Liver (tissue), 9 donors: Measurements from ENCODE around the gene PCDH10. TPM values are rescaled to one million over a fixed set of nuclear protein-coding genes. Genes with fewer than 3 reads are reported as not detected.

ENCODE experiments used
- DNase-seq: peaks from one replicate; pipeline ENCODE4 v3.0.0-alpha.2; 2017; ENCODE audit warnings: low spot score
- H3K27ac ChIP-seq, 2 donors: one replicate each; pipeline ENCODE4 v1.7.0; 2013; ENCODE audit warnings: inconsistent platforms in 2 of 2, low read length in 2 of 2, control low read depth in 1 of 2, low read depth in 1 of 2, mild to moderate bottlenecking in 1 of 2
- H3K27me3 ChIP-seq, 4 donors: one replicate each; pipeline versions ENCODE4 v1.6.1 to v1.7.0; 2013; ENCODE audit warnings: low read length in 3 of 4, inconsistent platforms in 1 of 4, mild to moderate bottlenecking in 1 of 4, moderate library complexity in 1 of 4; ENCODE audit not compliant: control insufficient read depth in 4 of 4, insufficient read depth in 4 of 4
- H3K36me3 ChIP-seq, 4 donors: one replicate each; pipeline versions ENCODE4 v1.6.1 to v1.7.0; 2013; ENCODE audit warnings: low read length in 3 of 4, mild to moderate bottlenecking in 3 of 4, low read depth in 1 of 4, moderate library complexity in 1 of 4; ENCODE audit not compliant: control insufficient read depth in 4 of 4, insufficient read depth in 3 of 4
- H3K4me1 ChIP-seq, 4 donors: one replicate each; pipeline versions ENCODE4 v1.6.1 to v1.7.0; 2013; ENCODE audit warnings: low read length in 3 of 4, mild to moderate bottlenecking in 3 of 4, moderate library complexity in 1 of 4; ENCODE audit not compliant: control insufficient read depth in 4 of 4, insufficient read depth in 4 of 4
- H3K4me3 ChIP-seq, 3 donors: one replicate each; pipeline versions ENCODE4 v1.6.1 to v1.7.0; 2013; ENCODE audit warnings: low read length in 3 of 3, control low read depth in 1 of 3, low read depth in 1 of 3, mild to moderate bottlenecking in 1 of 3
- H3K9ac ChIP-seq, 2 donors: one replicate each; pipeline ENCODE4 v1.7.0; 2013; ENCODE audit warnings: low read length in 2 of 2, mild to moderate bottlenecking in 2 of 2, moderate library complexity in 2 of 2, control low read depth in 1 of 2, low read depth in 1 of 2
- H3K9me3 ChIP-seq, 4 donors: one replicate each; pipeline versions ENCODE4 v1.6.1 to v1.7.0; 2013; ENCODE audit warnings: low read length in 3 of 4; ENCODE audit not compliant: control insufficient read depth in 4 of 4
- EGR1 ChIP-seq, 2 donors: IDR thresholded peaks; 2 replicates each; pipeline ENCODE4 v1.6.1; 2016 to 2018; ENCODE audit warnings: antibody characterized with exemption in 2 of 2, low read depth in 2 of 2
- FOXA1 ChIP-seq: IDR thresholded peaks from 2 replicates; pipeline ENCODE4 v1.6.1; 2016; ENCODE audit warnings: antibody characterized with exemption
- FOXA2 ChIP-seq: IDR thresholded peaks from 2 replicates; pipeline ENCODE4 v1.6.1; 2016; ENCODE audit warnings: antibody characterized with exemption
- GABPA ChIP-seq, 2 donors: IDR thresholded peaks in 1 of 2; conservative IDR thresholded peaks in 1 of 2; 2 replicates each; pipeline ENCODE4 v1.6.1; 2016; ENCODE audit warnings: antibody characterized with exemption in 2 of 2, mild to moderate bottlenecking in 1 of 2, moderate library complexity in 1 of 2
- HNF4A ChIP-seq, 2 donors: conservative IDR thresholded peaks; 2 replicates each; pipeline ENCODE4 v1.6.1; 2016; ENCODE audit warnings: antibody characterized with exemption in 2 of 2, mild to moderate bottlenecking in 2 of 2
- HNF4G ChIP-seq: IDR thresholded peaks from 2 replicates; pipeline ENCODE4 v1.6.1; 2016; ENCODE audit warnings: antibody characterized with exemption
- JUND ChIP-seq, 2 donors: IDR thresholded peaks; 2 replicates each; pipeline ENCODE4 v1.6.1; 2016; ENCODE audit warnings: antibody characterized with exemption in 2 of 2
- NR2F2 ChIP-seq: IDR thresholded peaks from 2 replicates; pipeline ENCODE4 v1.6.1; 2016; ENCODE audit warnings: antibody characterized with exemption
- RAD21 ChIP-seq, 2 donors: IDR thresholded peaks; 2 replicates each; pipeline ENCODE4 v1.6.1; 2016; ENCODE audit warnings: antibody characterized with exemption in 2 of 2, mild to moderate bottlenecking in 2 of 2
- RXRA ChIP-seq, 2 donors: IDR thresholded peaks; 2 replicates each; pipeline ENCODE4 v1.6.1; 2017 to 2018; ENCODE audit warnings: antibody characterized with exemption in 2 of 2, mild to moderate bottlenecking in 1 of 2
- SP1 ChIP-seq: IDR thresholded peaks from 2 replicates; pipeline ENCODE4 v1.6.1; 2018; ENCODE audit warnings: antibody characterized with exemption, mild to moderate bottlenecking
- TAF1 ChIP-seq: conservative IDR thresholded peaks from 2 replicates; pipeline ENCODE4 v1.6.1; 2016; ENCODE audit warnings: antibody characterized with exemption, mild to moderate bottlenecking
- YY1 ChIP-seq: IDR thresholded peaks from 2 replicates; pipeline ENCODE4 v1.6.1; 2016; ENCODE audit warnings: antibody characterized with exemption, mild to moderate bottlenecking
- polyA plus RNA-seq, 2 donors: library from polyadenylated mRNA; stranded (reverse) in 1 of 2; unstranded in 1 of 2; fragments of 200-250 nt in 1 of 2; fragments of >200 nt in 1 of 2; fragmentation: Nextera tagmentation in 1 of 2; extraction: Ambion mirVana in 1 of 2; gene quantifications; one replicate each; pipeline versions ENCODE4 v1.2.1 to v1.2.3, GENCODE V29; 2013 to 2015
- total RNA-seq, 2 donors: library from RNA; depleted of rRNA; stranded (reverse); fragments of >200 nt; gene quantifications; one replicate each; pipeline ENCODE4 v1.2.3, GENCODE V29; 2014
- TF ChIP-seq, protein P1 (sequence below): fragments of 150-350 bp; IDR thresholded peaks from 2 replicates; pipeline ENCODE4 v1.5.1; 2017; ENCODE audit warnings: improper control_type of control experiment, low read depth, low read length; ENCODE audit not compliant: missing input control
- TF ChIP-seq, protein P2 (sequence below): IDR thresholded peaks from 2 replicates; pipeline ENCODE4 v1.6.1; 2016; ENCODE audit warnings: antibody characterized with exemption, mild to moderate bottlenecking
- TF ChIP-seq, protein P3 (sequence below): IDR thresholded peaks from 2 replicates; pipeline ENCODE4 v1.6.1; 2016; ENCODE audit warnings: antibody characterized with exemption
- TF ChIP-seq, protein P4 (sequence below): IDR thresholded peaks from 2 replicates; pipeline ENCODE4 v1.6.1; 2016; ENCODE audit warnings: antibody characterized with exemption
- TF ChIP-seq, protein P5 (sequence below): IDR thresholded peaks from 2 replicates; pipeline ENCODE4 v1.6.1; 2016; ENCODE audit warnings: antibody characterized with exemption
- donor health status: healthy.
- donor health status: healthy.
- donor health status: healthy.
- donor health status: healthy.
- donor health status: healthy.

Gene PCDH10
- total and polyA plus RNA-seq, 4 donors: under 0.01 to 0.09 (median 0.05) TPM; not detected in 1

DNA sequence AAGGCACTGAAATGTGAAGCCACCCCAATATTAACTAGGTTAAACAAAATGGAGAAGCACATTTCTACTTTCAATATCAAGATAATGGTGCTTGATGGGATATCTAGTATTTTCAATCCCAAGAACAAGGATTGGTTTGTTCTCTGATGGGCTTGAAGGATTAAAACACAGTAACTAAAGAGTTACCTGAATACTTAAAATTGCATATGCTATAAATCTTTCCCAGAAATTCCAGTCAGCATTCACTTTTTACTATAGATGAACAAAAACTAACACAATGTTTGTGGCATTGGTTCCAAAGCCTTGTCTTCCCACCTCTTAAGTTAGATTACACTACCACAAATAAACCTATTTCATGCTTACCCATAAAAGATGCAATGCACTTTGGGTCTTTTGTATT lies 3.9 kb upstream of the PCDH10 start:
- peaks cover 9 to 39% (median 24%) of the 10 kb centered on the region in 4 donors for H3K4me1 ChIP-seq
- H3K9me3 ChIP-seq: no peaks in the 10 kb centered on the region
- no peaks in the 10 kb centered on the region for H3K36me3 ChIP-seq
- no peak for DNase-seq
- H3K27ac ChIP-seq: no peak overlapping the region
- TF ChIP-seq, protein P1, sequence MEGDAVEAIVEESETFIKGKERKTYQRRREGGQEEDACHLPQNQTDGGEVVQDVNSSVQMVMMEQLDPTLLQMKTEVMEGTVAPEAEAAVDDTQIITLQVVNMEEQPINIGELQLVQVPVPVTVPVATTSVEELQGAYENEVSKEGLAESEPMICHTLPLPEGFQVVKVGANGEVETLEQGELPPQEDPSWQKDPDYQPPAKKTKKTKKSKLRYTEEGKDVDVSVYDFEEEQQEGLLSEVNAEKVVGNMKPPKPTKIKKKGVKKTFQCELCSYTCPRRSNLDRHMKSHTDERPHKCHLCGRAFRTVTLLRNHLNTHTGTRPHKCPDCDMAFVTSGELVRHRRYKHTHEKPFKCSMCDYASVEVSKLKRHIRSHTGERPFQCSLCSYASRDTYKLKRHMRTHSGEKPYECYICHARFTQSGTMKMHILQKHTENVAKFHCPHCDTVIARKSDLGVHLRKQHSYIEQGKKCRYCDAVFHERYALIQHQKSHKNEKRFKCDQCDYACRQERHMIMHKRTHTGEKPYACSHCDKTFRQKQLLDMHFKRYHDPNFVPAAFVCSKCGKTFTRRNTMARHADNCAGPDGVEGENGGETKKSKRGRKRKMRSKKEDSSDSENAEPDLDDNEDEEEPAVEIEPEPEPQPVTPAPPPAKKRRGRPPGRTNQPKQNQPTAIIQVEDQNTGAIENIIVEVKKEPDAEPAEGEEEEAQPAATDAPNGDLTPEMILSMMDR: no peak
- TF ChIP-seq FOXA1 (no peak), FOXA2 (no peak), SP1 (no peak), HNF4A (conservative IDR thresholded peaks at IDR 0.05) (no peak), TAF1 (no peak), RAD21 (IDR thresholded peaks at IDR 0.05) (no peak), YY1 (no peak), EGR1 (IDR thresholded peaks at IDR 0.05; ENCODE audit: low read depth in 2 of 2) (no peak), NR2F2 (no peak), HNF4G (no peak), GABPA (IDR thresholded peaks at IDR 0.05 in 1 of 2, conservative IDR thresholded peaks at IDR 0.05 in 1 of 2) (no peak), JUND (IDR thresholded peaks at IDR 0.05) (no peak), RXRA (IDR thresholded peaks at IDR 0.05) (no peak)
- TF ChIP-seq, protein P2, sequence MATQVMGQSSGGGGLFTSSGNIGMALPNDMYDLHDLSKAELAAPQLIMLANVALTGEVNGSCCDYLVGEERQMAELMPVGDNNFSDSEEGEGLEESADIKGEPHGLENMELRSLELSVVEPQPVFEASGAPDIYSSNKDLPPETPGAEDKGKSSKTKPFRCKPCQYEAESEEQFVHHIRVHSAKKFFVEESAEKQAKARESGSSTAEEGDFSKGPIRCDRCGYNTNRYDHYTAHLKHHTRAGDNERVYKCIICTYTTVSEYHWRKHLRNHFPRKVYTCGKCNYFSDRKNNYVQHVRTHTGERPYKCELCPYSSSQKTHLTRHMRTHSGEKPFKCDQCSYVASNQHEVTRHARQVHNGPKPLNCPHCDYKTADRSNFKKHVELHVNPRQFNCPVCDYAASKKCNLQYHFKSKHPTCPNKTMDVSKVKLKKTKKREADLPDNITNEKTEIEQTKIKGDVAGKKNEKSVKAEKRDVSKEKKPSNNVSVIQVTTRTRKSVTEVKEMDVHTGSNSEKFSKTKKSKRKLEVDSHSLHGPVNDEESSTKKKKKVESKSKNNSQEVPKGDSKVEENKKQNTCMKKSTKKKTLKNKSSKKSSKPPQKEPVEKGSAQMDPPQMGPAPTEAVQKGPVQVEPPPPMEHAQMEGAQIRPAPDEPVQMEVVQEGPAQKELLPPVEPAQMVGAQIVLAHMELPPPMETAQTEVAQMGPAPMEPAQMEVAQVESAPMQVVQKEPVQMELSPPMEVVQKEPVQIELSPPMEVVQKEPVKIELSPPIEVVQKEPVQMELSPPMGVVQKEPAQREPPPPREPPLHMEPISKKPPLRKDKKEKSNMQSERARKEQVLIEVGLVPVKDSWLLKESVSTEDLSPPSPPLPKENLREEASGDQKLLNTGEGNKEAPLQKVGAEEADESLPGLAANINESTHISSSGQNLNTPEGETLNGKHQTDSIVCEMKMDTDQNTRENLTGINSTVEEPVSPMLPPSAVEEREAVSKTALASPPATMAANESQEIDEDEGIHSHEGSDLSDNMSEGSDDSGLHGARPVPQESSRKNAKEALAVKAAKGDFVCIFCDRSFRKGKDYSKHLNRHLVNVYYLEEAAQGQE: no peak
- TF ChIP-seq, protein P3, sequence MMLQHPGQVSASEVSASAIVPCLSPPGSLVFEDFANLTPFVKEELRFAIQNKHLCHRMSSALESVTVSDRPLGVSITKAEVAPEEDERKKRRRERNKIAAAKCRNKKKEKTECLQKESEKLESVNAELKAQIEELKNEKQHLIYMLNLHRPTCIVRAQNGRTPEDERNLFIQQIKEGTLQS: no peak
- TF ChIP-seq, protein P4, sequence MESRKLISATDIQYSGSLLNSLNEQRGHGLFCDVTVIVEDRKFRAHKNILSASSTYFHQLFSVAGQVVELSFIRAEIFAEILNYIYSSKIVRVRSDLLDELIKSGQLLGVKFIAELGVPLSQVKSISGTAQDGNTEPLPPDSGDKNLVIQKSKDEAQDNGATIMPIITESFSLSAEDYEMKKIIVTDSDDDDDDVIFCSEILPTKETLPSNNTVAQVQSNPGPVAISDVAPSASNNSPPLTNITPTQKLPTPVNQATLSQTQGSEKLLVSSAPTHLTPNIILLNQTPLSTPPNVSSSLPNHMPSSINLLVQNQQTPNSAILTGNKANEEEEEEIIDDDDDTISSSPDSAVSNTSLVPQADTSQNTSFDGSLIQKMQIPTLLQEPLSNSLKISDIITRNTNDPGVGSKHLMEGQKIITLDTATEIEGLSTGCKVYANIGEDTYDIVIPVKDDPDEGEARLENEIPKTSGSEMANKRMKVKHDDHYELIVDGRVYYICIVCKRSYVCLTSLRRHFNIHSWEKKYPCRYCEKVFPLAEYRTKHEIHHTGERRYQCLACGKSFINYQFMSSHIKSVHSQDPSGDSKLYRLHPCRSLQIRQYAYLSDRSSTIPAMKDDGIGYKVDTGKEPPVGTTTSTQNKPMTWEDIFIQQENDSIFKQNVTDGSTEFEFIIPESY: no peak
- TF ChIP-seq, protein P5, sequence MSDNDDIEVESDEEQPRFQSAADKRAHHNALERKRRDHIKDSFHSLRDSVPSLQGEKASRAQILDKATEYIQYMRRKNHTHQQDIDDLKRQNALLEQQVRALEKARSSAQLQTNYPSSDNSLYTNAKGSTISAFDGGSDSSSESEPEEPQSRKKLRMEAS: no peak
- no peak overlapping the region for H3K4me3 ChIP-seq
- H3K27me3 ChIP-seq: peaks cover 0 to 11% (median 6%) of the 10 kb centered on the region in 4 donors
- H3K9ac ChIP-seq: no peak overlapping the region
